ENCODE results near the gene OR4C46. TPM values are rescaled to one million over a fixed set of nuclear protein-coding genes. Genes with fewer than 3 reads are reported as not detected.

The OR4C46 gene
- total and polyA plus RNA-seq, 2 donors (not counting 1 experiment from before 2014, with no cell fraction given): not detected

GRCh38 chr11:54558919-54559318 is 44.9 kb downstream of the OR4C46 start:
- Mint-ChIP-seq H3K9me3 (ENCODE audit: insufficient read depth) (peaks cover 10% of the 10 kb centered on the region), H3K4me3 (no peak overlapping the region)
- no peak overlapping the region for H2AFZ ChIP-seq (ENCODE audit: insufficient read depth, low read depth, low read length, poor library complexity, severe bottlenecking)

GRCh38 chr11:54558407-54558806 is 45.4 kb downstream of the OR4C46 start:
- H3K27me3 ChIP-seq (replicated peaks in 1 of 4; ENCODE audit: control extremely low read depth in 1 of 4, control insufficient read depth in 3 of 4, insufficient read depth in 4 of 4, low read length in 3 of 4): no peaks in the 10 kb centered on the region
- Mint-ChIP-seq H3K4me1 (no peaks in the 10 kb centered on the region), H3K9me3 (ENCODE audit: insufficient read depth) (peaks cover 10% of the 10 kb centered on the region), H3K27me3 (no peaks in the 10 kb centered on the region), H3K27ac (no peak overlapping the region), H3K4me3 (no peak overlapping the region)
- TF ChIP-seq CTCF (IDR thresholded peaks at IDR 0.05) (no peak), EZH2 (IDR thresholded peaks at IDR 0.05; ENCODE audit: borderline replicate concordance, insufficient read depth, low read depth, low read length, poor library complexity, severe bottlenecking) (no peak)
- DNase-seq: no peak
- no peak overlapping the region for H3K4me2 ChIP-seq (replicated peaks; ENCODE audit: low read depth, low read length, poor library complexity, severe bottlenecking)
- H2AFZ ChIP-seq (ENCODE audit: insufficient read depth, low read depth, low read length, poor library complexity, severe bottlenecking): no peak overlapping the region
- H3K79me2 ChIP-seq (ENCODE audit: control insufficient read depth, insufficient read depth, low read length): no peaks in the 10 kb centered on the region
- POLR2A ChIA-PET: no interaction called here
- CTCF ChIA-PET: no interaction called here
- intact Hi-C loops (cut with micrococcal nuclease): no loop called here
- no peak for ATAC-seq (ENCODE audit: low read depth)
- no peak overlapping the region for H3K9ac ChIP-seq (ENCODE audit: low read length)
- no peaks in the 10 kb centered on the region for H4K20me1 ChIP-seq (ENCODE audit: control insufficient read depth, insufficient read depth, low read length, poor library complexity, severe bottlenecking)
- H3K27ac ChIP-seq (ENCODE audit: low read length in 2 of 2): no peak overlapping the region
- no CpG with 5 or more reads among the region's 3 CpGs for WGBS (ENCODE audit: insufficient coverage)
- peaks cover 0 to 2% (median 0%) of the 10 kb centered on the region in 3 donors for H3K9me3 ChIP-seq (ENCODE audit: control extremely low read depth in 1 of 3, control insufficient read depth in 2 of 3, insufficient read depth in 1 of 3, low read length in 2 of 3)
- no peak overlapping the region for H3K4me3 ChIP-seq (ENCODE audit: control extremely low read depth in 1 of 5, extremely low read depth in 1 of 5, insufficient read depth in 1 of 5, low read depth in 2 of 5, low read length in 4 of 5)
- no peaks in the 10 kb centered on the region for H3K4me1 ChIP-seq (ENCODE audit: control insufficient read depth in 2 of 2, insufficient read depth in 2 of 2, low read length in 2 of 2)
- no peaks in the 10 kb centered on the region for H3K36me3 ChIP-seq (replicated peaks in 1 of 2; ENCODE audit: control extremely low read depth in 1 of 2, control insufficient read depth in 1 of 2, extremely low read depth in 1 of 2, insufficient read depth in 2 of 2, low read length in 1 of 2)

More at GRCh38 chr11:54558919-54559318, 44.9 kb downstream of the OR4C46 start:
- WGBS (ENCODE audit: insufficient coverage): no CpG with 5 or more reads among the region's 3 CpGs
- no peak overlapping the region for H3K27ac Mint-ChIP-seq
- Histone ChIP-seq H3K9ac (ENCODE audit: low read length) (no peak overlapping the region), H3K79me2 (ENCODE audit: control insufficient read depth, insufficient read depth, low read length) (no peaks in the 10 kb centered on the region), H4K20me1 (ENCODE audit: control insufficient read depth, insufficient read depth, low read length, poor library complexity, severe bottlenecking) (no peaks in the 10 kb centered on the region), H3K4me2 (replicated peaks; ENCODE audit: low read depth, low read length, poor library complexity, severe bottlenecking) (no peak overlapping the region), H3K4me3 (ENCODE audit: control extremely low read depth in 1 of 5, extremely low read depth in 1 of 5, insufficient read depth in 1 of 5, low read depth in 2 of 5, low read length in 4 of 5) (no peak overlapping the region), H3K27ac (ENCODE audit: low read length in 2 of 2) (no peak overlapping the region), H3K9me3 (ENCODE audit: control extremely low read depth in 1 of 3, control insufficient read depth in 2 of 3, insufficient read depth in 1 of 3, low read length in 2 of 3) (peaks cover 0 to 2% (median 0%) of the 10 kb centered on the region in 3 donors), H3K27me3 (replicated peaks in 1 of 4; ENCODE audit: control extremely low read depth in 1 of 4, control insufficient read depth in 3 of 4, insufficient read depth in 4 of 4, low read length in 3 of 4) (no peaks in the 10 kb centered on the region), H3K4me1 (ENCODE audit: control insufficient read depth in 2 of 2, insufficient read depth in 2 of 2, low read length in 2 of 2) (no peaks in the 10 kb centered on the region), H3K36me3 (replicated peaks in 1 of 2; ENCODE audit: control extremely low read depth in 1 of 2, control insufficient read depth in 1 of 2, extremely low read depth in 1 of 2, insufficient read depth in 2 of 2, low read length in 1 of 2) (no peaks in the 10 kb centered on the region)
- TF ChIP-seq EZH2 (IDR thresholded peaks at IDR 0.05; ENCODE audit: borderline replicate concordance, insufficient read depth, low read depth, low read length, poor library complexity, severe bottlenecking): no peak
- no peak for TF ChIP-seq CTCF (IDR thresholded peaks at IDR 0.05)
- ATAC-seq (ENCODE audit: low read depth): no peak
- H3K27me3 Mint-ChIP-seq: no peaks in the 10 kb centered on the region
- no peaks in the 10 kb centered on the region for H3K4me1 Mint-ChIP-seq
- ChIA-PET POLR2A (no interaction called here), CTCF (no interaction called here)
- DNase-seq: no peak
- intact Hi-C loops (cut with micrococcal nuclease): no loop called here

Other genes with a start within 250 kb of the OR4C46 start
- not detected in 2 replicates for gene OR4A5, start 102.8 kb upstream of the OR4C46 start, total RNA-seq
- gene OR4A5, start 102.8 kb upstream of the OR4C46 start, polyA plus RNA-seq: not detected in 2 replicates

Data from B cell (primary cell).